ENCODE results near the gene SART3.

GRCh38 chr12:108604208-108604941 lies 43.4 kb upstream of the SART3 start:
- TF ChIP-seq REST (IDR thresholded peaks at IDR 0.05; ENCODE audit: low read depth, low read length) (no peak), CTCF (IDR thresholded peaks at IDR 0.05) (no peak), MEF2A (IDR thresholded peaks at IDR 0.05; ENCODE audit: borderline replicate concordance, low read depth) (no peak), RAD21 (IDR thresholded peaks at IDR 0.05; ENCODE audit: low read length) (no peak)
